GM18507 (cell line): Measurements from ENCODE around the gene GLB1L3.
"Not testable (repeated sequence)": the region's sequence is repeated elsewhere in the genome, so short reads cannot be mapped to it uniquely, and the experiment has no call there.

Experiments used
- DNase-seq: peaks from one replicate; pipeline ENCODE4 v3.0.0; 2011; ENCODE audit warnings: low read depth; ENCODE audit not compliant: insufficient read length; ENCODE audit errors: extremely low spot score
- FAIRE-seq: peaks from 2 replicates; lab custom pipeline; 2011; peaks lifted over from hg19 to GRCh38; lab: Jason Lieb, UNC

GLB1L3 gene

DNA sequence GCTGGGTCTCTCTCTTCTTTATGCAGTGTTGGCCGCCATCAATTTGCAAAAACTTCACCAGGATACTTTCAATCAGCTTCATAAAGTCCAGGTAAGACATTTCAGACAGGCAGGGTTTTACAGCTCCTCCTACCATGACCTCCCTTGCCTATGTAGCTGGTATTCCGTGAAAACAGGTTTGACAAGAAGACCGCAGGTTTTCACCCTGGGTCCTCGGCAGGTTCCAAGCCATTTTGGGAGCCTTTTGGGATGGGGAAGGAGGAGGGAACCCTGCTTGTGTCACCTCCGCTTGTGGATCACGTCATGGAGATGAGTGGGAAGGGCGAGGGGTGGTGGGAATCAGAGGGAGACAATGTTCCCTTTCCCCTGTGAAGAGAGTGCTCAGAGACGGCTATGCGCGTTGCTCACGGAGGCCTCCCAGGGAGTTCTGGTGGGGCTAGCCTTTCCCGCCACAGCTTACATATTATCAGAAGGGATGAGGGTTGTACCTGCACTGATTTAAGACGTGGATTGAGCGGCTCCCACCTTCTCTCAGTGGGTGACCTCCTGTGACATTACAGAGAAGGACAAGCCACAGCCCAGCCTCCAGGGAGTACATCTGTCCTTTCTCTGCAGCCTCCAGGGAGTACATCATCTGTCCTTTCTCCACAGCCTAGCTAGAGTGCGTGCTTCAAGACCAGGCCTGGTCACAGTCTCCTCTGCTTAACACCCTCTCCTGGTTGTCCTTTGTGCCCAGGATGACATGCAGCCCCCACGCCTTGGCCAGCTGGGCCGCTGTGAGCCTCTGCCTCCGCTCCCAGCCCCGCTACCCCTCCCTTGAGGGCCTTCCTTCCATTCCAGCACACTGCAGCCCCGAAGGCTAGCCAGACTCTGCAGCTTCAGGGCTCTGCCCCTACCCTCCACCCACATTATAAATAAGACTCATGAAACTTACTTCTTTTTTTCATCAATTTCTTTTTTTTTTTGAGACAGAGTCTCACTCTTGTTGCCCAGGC is 17.2 kb downstream of the GLB1L3 start:
- no peak for FAIRE-seq
- no peak for DNase-seq

DNA sequence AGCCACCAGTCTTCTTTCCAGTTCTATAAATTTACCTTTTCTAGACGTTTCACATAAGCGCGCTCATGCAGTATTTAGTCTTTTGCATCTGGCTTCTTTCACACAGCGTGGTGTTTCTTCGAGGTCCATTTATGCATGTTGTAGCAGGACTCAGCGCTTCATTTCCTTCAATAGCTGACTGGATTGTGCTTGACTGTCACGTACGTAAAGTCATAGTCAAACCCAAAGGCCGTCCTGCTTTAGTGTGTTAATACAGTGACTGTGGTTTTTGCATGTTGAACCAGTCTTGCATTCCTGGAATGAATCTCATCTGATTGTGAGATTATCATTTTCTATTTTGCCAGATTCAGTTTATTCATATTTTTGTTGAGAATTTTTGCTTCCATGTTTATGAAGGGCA is 18.5 kb downstream of the GLB1L3 start:
- DNase-seq, result no peak
- no peak for FAIRE-seq

DNA sequence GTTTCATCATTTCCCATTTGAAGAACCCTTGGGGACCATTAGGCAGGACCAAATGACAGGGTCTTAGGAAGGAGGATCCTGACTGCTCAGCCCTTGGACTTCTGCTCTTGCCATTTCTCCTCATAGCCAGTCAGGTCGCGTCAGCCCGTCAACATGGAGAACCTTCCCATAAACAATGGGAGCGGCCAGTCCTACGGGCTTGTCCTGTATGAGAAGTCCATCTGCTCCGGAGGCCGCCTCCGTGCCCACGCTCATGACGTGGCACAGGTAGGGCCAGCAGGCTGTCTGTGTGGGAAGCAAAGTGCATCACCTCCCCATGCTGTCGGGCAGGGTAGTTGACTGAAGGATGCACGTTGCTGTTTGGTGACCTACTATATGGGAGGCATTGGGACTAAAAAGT is 36.0 kb downstream of the GLB1L3 start:
- DNase-seq (no peak), FAIRE-seq (no peak)

DNA sequence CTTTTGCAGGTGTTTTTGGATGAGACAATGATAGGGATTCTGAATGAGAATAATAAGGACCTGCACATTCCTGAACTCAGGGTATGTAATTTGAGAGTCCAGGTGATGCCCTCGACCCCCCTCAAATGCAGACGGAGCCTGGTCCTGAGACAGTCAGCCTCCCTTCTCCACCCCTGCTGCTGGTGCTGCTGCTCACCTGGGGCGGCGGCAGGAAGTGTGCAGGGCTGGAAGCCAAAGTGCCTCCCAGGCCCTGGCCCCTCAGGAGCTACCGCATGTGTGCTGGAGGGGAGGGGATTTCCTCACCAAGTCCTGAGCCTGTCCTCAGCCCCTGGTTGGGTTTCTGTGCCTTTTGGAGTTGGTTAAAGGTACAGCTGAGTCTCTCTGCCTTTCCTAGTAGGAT is 36.6 kb downstream of the GLB1L3 start:
- no peak for FAIRE-seq
- DNase-seq, result no peak

DNA sequence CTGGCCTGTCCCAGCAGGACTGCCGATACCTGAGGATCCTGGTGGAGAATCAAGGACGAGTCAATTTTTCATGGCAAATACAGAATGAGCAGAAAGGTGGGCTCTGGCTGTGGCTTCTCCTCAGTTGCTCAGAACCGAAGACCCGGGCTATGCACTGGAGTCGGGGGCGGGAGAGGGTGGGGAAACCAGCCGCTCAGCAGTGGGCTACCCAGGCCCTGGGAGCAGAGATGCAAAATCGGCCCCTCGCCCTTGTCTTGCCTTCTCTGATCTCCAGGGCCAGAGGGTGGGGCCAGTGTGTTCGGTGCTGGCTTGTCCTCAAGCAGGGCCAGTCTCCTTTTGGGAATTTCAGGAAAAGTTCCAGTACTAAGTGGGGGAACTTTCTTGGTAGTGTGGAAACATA is 37.2 kb downstream of the GLB1L3 start:
- no peak for FAIRE-seq

DNA sequence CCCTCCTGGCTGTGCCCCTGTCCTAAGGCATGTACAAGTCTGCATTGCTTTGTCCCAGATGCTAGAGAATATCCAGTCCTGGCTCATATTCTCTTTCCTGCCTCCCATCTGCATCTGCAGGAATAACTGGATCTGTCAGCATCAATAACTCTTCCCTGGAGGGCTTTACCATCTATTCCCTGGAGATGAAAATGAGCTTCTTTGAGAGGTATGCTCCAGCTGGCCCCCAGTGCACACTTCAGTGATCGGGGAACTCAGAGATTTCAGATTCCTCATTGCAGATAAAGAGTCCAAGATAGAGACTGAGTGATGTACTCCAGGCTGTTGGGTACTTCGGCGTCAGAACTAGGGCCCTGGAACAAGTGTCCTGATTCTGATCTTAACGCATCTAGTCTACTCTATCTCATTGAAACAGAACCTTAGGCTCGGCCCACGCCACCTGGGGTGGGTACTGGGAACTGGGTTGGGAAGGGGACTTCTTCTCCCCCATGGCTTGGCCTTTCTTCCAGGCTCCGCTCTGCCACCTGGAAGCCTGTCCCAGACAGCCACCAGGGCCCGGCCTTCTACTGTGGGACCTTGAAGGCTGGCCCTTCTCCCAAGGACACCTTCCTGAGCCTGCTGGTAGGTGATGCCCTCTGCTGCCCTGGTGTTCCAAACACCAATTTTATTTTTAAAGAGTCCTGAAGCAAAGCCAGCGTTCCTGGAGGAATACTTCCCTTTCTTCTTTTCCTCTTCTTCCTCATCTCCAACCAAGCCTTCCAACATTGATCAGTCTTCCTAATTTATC is 37.8 kb downstream of the GLB1L3 start:
- FAIRE-seq (no peak), DNase-seq (no peak)

More for the DNA sequence above, 37.2 kb downstream of the GLB1L3 start:
- no peak for DNase-seq

DNA sequence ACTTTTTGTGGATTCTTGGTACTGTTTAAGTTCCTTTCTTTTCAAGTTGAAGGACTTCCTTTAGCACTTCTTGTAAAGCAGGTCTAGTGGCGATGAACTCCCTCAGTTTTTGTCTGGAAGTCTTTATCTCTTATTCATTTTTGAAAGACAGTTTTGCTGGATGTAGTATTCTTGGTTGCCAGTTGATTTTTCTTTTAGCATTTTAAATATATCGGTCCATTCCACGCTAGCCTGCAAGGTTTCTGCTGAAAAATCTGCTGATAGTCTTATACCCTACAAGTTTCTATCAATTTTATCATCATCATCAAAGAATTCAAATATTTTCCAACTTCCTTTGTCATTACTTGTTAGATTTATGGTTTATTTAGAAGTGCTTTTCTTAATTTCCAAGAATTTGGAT is 40.9 kb downstream of the GLB1L3 start:
- FAIRE-seq, result no peak
- DNase-seq, result no peak

DNA sequence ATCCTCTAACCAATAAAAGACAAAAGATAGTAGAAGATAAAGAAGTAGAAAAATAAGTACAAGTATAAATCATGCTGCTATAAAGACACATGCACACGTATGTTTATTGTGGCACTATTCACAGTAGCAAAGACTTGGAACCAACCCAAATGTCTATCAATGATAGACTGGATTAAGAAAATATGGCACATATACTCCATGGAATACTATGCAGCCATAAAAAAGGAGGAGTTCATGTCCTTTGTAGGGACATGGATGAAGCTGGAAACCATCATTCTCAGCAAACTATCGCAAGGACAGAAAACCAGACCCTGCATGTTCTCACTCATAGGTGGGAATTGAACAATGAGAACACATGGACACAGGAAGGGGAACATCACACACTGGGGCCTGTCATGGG is 45.2 kb downstream of the GLB1L3 start:
- not testable (repeated sequence) for FAIRE-seq, DNase-seq

DNA sequence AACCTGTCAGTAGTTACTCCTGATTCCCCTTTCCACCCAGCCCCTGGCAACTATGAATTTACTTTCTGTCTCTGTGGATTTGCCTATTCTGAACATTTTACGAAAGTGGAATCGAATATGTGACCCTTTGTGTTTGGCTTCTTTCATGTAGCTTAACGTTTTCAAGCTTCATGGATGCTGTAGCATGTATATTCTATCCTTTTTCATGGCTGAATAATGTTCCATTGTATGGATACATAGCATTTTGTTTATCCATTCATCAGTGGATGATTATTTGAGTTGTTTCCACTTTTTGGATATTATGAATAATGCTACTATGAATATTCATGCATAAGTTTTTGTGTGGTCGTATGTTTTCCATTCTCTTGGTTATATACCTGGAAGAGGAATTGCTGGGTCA is 46.4 kb downstream of the GLB1L3 start:
- FAIRE-seq (no peak), DNase-seq (no peak)

DNA sequence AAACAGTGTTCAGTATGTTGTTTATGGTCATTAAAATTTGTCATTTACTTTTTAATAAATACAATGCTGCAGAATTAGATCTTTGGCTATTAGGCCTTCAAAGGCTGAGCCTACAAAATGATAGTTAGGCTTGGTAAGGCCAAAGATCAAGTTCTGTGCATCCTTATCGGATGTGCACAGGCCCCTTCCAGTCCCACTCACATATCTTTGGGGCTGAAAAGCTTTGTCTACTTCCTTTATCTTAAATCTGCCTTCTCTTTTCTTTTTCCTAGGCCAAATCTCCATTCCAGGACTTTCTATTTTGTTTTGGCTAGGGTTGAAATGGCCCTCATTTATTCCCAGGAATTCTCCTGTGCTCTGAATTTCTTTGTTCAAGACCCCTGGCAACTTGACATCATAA is 52.3 kb downstream of the GLB1L3 start:
- DNase-seq, result no peak
- no peak for FAIRE-seq

DNA sequence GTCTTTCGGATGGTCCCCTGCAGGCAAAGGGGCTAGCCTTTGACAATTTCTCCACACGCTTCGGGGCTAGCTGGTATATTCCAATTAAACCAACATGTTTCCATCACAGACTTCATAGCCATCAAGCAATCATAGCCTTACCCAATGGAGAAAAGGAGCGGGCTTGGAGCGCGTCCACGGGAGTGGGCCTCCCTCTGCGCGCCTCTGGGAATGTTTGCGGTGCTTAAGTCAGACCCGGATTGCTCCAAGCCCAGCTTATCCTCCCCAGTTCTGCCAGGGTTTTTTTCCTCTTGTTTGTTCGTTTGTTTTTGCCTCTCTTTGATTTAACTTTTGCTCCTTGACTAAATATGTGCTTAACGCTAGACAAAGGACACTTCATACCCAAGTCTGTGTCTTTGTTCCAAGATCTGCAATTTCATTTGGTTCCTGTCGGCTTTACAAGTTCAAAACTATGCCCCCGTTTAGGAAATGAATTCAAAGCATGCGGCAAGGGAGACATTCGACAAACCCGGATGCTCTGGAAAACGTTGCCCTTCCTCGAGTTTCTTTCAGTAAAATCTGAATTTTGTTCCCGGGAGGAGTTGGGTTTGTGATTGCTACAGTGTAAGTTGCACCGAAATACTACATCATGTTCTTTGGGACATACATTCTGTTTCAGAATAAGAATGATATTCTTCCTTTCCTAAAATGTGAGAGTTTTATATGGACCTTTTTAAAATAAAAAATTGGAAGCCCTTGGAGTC is 54.6 kb downstream of the GLB1L3 start:
- no peak for DNase-seq
- no peak for FAIRE-seq

DNA sequence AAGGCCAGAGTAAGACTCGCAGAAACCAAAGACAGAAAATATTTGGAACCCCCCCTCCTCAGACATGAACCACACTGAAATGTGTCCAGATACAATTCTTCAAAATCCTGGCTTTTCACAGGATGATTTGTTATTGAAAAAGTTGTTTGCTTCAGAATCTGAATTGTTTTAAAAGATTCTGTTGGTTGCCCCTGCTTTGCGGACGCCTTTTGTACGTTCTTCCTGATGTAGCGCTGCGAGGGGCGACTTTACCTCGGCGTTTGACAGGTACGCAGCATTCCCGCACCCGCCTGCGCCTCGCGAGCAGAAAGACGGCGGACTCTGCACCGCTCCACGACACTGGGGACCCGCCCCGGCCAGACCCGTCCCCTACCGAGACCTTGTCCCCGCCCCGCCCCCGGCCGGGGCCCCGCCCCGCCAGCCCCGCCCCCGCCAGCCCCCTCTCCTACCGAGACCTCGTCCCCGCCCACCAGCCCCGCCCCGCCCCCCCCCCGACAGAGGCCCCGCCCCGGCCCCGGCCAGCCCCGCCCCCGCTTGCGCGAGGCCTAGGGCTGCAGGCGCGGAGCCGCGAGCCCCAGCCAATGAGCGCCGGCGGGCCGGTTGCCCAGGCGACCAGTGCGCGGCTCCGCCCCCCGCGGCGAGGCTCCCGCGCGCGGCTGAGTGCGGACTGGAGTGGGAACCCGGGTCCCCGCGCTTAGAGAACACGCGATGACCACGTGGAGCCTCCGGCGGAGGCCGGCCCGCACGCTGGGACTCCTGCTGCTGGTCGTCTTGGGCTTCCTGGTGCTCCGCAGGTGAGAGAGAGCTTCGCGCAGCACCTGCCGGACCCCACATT is 55.4 kb downstream of the GLB1L3 start, which contains the start of gene GLB1L2:
TSS of gene GLB1L2 (plus strand) at position 635 of the 835 bp plus-strand sequence. CDS start at position 709, 74 bp downstream.
- FAIRE-seq (no peak), DNase-seq (peak; percentile 61)

DNA sequence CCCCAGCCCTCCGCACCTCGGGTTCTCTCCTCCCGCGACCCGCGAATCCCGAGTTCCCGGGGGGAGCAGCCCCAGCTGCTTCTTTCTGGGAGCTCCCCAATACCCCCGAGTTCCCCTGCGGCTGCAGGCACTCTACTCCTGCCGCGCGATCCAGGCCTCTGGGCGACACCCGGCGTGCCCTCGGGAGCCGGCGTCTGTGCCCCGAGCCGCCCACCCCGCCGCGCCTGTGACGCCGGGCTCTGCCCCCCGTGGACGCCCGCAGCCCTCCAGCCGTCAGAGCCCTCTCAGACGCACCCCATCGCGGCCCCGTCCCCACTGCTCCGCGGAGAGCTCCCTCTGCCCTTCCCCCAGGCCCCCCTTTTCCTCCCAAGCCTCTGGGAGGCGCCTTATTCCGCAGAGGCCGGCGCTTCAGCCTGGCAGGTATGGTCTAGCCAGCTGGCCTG is 56.0 kb downstream of the GLB1L3 start:
- DNase-seq, result no peak
- FAIRE-seq, result no peak

DNA sequence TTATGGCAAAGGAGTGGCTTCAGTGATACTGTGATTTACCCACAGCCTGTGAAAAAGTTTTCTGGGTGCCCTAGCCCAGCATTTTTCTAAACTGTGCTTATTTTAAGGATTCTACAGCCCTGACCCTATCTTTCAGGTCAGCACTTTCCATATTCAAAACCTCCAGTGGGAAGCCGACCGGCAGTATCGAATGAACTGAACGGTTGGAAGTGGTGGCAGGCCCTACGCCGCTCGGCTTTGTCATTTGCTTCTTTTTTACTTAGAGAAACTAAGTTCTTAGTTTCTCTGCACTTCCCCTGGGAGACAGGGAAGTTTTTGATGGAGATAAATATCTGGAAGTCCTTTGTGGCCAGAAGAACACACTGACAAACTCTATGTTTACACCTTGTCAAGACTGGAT is 56.6 kb downstream of the GLB1L3 start:
- no peak for DNase-seq
- no peak for FAIRE-seq

DNA sequence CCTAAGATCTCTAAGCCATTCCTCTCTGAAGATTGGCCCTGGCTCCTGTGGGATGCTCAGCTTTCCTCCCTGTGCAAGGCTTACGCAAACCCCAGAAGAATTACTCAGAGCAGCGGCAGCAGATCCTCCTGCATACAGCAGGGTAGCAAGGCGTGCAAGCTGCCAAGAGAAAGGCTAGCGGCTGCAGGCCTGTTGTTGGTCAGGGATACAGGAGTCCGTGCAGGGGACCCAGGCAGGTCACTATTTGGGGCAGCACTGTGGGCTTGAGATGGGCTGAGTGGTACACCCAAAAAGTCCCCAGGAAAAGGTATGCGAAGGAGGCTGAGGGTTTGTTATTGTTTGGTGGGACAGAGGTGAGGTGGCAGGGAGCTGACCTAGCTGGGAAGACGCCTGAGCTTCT is 57.1 kb downstream of the GLB1L3 start:
- no peak for DNase-seq
- FAIRE-seq, result no peak

DNA sequence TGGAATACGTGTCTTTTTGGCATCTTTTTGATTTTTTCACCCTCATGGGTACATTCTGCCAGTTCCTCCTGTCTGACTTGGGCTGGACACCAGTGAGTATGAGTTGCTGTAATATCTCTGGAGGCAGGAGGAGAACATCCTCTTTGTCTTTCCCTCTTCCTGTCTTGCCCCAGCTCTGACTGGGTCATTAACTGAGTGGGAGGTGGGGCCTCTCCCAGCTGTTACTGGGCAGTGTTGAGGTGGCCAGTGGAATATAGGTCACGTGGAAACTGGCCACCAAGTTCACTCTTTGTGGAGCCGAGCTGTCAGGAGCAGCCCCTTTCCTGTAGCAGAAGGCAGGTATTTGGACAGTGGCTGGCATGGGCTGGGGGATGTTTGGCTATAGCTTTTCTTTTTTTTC is 57.8 kb downstream of the GLB1L3 start:
- FAIRE-seq (no peak), DNase-seq (no peak)

DNA sequence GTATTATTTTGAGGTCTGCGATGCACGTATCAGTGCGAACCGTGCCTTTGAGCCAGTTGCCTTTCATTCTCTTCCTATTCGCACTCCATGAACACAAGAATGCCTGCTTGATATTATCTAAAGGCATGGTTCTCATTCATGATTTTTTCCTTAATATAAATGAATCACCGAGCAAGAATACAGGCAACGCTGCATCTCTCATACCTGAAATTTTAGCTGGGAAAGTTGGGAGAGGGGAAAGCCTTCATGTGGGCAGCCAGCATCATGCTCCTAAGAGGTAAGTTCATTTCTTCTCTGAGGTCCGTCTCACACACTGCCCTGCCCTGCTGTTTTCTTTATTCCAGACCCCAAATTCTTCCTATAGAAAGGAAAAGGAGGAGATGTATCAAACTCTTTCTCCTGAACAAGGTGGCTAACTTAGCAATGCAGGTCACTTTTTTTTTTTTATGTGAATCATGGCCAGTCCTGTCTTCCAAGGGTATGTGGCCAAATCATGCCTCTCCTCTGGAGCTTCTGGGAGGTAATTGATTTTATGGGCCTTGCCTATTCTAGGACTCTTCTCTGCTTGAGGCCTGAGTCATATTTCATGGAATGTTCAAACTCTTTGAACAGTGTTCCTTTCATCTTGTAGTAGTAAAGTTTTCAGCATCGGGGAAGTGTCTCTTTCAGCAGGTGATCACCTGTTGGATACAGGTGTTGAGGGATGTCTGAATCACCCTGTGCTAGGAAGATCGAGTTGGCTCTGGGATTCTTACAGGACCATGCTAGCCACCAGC is 58.8 kb downstream of the GLB1L3 start:
- FAIRE-seq, result no peak
- DNase-seq, result no peak

DNA sequence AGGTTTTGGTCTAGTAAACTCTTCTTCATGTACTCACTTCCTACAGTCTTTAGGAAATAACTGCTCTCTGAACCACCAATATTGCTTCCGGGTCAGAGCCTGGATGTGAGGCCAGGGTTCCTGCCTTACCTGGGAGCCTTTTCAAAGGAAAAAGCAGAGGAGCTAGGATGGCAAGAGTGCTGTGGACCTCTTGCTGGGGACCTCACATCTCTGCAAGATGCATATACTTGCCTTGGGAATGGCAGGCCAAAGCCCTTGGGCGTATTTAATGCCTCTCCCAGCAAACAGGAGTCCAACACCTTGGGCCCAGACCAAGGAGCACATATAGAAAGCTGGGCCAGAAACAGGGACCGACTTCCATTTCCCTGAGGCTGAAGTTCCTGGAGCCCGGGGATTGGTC is 60.9 kb downstream of the GLB1L3 start:
- FAIRE-seq (no peak), DNase-seq (no peak)
